ENCODE data around the gene EMC9.
"Not testable (repeated sequence)": the region's sequence is repeated elsewhere in the genome, so short reads cannot be mapped to it uniquely, and the experiment has no call there.

EMC9 gene

GRCh38 chr14:24129410-24129998, 11.9 kb downstream of the EMC9 start:
- DNase-seq: no peak

GRCh38 chr14:24127673-24128072, 13.7 kb downstream of the EMC9 start:
- DNase-seq: no peak

- peak in 1 of 2 donors; percentile 2 for DNase-seq
Observed at GRCh38 chr14:24126939-24127338, 14.5 kb downstream of the EMC9 start.

GRCh38 chr14:24123424-24124417, 17.7 kb downstream of the EMC9 start:
- DNase-seq: no peak

- DNase-seq: no peak
Observed at GRCh38 chr14:24122898-24123297, 18.5 kb downstream of the EMC9 start.

- DNase-seq: no peak
Observed at GRCh38 chr14:24122416-24122815, 19.0 kb downstream of the EMC9 start.

- DNase-seq: no peak
Observed at GRCh38 chr14:24121210-24121609, 20.2 kb downstream of the EMC9 start.

- DNase-seq: no peak
Observed at GRCh38 chr14:24119691-24120090, 21.7 kb downstream of the EMC9 start.

- DNase-seq: no peak
Observed at GRCh38 chr14:24117179-24117578, 24.2 kb downstream of the EMC9 start.

GRCh38 chr14:24116128-24116814, 25.1 kb downstream of the EMC9 start:
- DNase-seq: no peak

- DNase-seq: no peak
Observed at GRCh38 chr14:24115422-24116127, 25.8 kb downstream of the EMC9 start.

- peak; percentile 99 to 100 for DNase-seq
Observed at GRCh38 chr14:24114532-24115421, 26.6 kb downstream of the EMC9 start, which contains the start of the genes DCAF11 and NRL. TSS of gene DCAF11 (plus strand) at chr14:24114777. CDS start at chr14:24115595, 818 bp downstream. TSS of gene NRL (minus strand) at chr14:24114949. CDS start at chr14:24082848, 32,101 bp downstream.

- peak; percentile 80 to 87 for DNase-seq
Observed at GRCh38 chr14:24113801-24114531, 27.4 kb downstream of the EMC9 start.

- DNase-seq: no peak
Observed at GRCh38 chr14:24113379-24113800, 28.0 kb downstream of the EMC9 start.

GRCh38 chr14:24110523-24110922, 30.9 kb downstream of the EMC9 start:
- DNase-seq: no peak

GRCh38 chr14:24110060-24110459, 31.3 kb downstream of the EMC9 start:
- no peak for DNase-seq

GRCh38 chr14:24108336-24108874, 33.0 kb downstream of the EMC9 start:
- DNase-seq: no peak

- DNase-seq: no peak
Observed at GRCh38 chr14:24106672-24107271, 34.6 kb downstream of the EMC9 start.

- not testable (repeated sequence) for DNase-seq
Observed at GRCh38 chr14:24105609-24106239, 35.7 kb downstream of the EMC9 start.
